BE2C (cell line): ENCODE results near the gene NRXN3.

Experiments
- DNase-seq: peaks from one replicate; pipeline ENCODE4 v3.0.0-alpha.2; 2020
- H3K27me3 ChIP-seq: fragments of 250-450 bp; sonication (Bioruptor Pico); 2 replicates; pipeline ENCODE4 v1.5.1; 2020; ENCODE audit warnings: mild to moderate bottlenecking
- H3K36me3 ChIP-seq: fragments of 250-450 bp; sonication (Bioruptor Pico); 2 replicates; pipeline ENCODE4 v1.5.1; 2020; ENCODE audit warnings: mild to moderate bottlenecking
- H3K4me1 ChIP-seq: fragments of 250-450 bp; sonication (Bioruptor Pico); 2 replicates; pipeline ENCODE4 v1.5.1; 2020
- H3K4me3 ChIP-seq: 2 replicates; pipeline ENCODE4 v1.5.1; 2011; ENCODE audit warnings: low read depth, low read length
- H3K9me3 ChIP-seq: fragments of 250-450 bp; sonication (Bioruptor Pico); 2 replicates; pipeline ENCODE4 v1.5.1; 2020
- TF ChIP-seq, protein P1 (sequence below): IDR thresholded peaks from 2 replicates; pipeline ENCODE4 v1.5.1; 2012; ENCODE audit warnings: mild to moderate bottlenecking, low read depth, low read length

NRXN3 gene

DNA sequence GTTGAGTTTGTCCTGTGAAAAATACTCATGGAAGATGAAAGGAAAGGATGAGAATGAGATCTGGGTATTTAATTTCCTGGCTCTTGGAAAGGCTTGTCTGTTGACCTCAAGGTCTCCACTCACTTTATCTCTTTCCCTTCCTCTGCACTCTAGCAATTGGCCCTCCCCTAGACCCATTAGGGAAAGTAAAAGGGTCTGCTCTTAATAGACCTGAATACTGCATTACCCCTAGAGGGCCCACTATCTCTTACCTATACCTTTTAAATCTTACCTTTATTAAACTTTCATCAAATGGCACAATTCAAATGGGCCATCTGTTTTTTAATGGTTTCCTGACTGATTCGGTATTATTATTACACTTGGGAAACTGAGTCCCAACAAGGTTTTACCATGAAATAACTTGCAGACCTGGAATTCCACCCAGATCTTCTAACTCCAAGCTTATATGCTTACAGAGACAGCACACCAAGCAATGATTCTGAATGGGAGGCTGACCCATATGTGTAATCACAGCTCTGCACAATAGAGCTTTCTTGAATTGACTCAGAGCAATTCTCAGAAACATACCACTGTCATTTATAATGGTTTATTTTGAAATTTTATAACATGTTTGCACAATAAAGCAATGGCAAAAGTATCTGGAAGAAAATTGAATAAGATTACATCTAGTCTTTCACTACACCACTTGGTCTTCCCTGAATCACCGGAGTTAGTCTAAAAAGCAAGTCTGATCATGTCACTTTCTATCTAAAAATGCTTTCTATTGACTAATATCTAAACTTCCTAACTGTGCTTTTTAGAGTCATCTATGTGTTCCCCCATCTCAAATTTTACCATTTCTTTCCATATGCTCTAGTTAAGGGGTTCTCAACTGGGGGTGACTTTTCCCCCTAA, 618.5 kb downstream of the NRXN3 start:
- no peaks in the 10 kb centered on the region for H3K9me3 ChIP-seq
- no peak for DNase-seq
- no peaks in the 10 kb centered on the region for H3K36me3 ChIP-seq
- H3K4me3 ChIP-seq = no peak overlapping the region
- H3K4me1 ChIP-seq = no peaks in the 10 kb centered on the region
- TF ChIP-seq, protein P1, sequence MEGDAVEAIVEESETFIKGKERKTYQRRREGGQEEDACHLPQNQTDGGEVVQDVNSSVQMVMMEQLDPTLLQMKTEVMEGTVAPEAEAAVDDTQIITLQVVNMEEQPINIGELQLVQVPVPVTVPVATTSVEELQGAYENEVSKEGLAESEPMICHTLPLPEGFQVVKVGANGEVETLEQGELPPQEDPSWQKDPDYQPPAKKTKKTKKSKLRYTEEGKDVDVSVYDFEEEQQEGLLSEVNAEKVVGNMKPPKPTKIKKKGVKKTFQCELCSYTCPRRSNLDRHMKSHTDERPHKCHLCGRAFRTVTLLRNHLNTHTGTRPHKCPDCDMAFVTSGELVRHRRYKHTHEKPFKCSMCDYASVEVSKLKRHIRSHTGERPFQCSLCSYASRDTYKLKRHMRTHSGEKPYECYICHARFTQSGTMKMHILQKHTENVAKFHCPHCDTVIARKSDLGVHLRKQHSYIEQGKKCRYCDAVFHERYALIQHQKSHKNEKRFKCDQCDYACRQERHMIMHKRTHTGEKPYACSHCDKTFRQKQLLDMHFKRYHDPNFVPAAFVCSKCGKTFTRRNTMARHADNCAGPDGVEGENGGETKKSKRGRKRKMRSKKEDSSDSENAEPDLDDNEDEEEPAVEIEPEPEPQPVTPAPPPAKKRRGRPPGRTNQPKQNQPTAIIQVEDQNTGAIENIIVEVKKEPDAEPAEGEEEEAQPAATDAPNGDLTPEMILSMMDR = no peak
- H3K27me3 ChIP-seq = no peaks in the 10 kb centered on the region

DNA sequence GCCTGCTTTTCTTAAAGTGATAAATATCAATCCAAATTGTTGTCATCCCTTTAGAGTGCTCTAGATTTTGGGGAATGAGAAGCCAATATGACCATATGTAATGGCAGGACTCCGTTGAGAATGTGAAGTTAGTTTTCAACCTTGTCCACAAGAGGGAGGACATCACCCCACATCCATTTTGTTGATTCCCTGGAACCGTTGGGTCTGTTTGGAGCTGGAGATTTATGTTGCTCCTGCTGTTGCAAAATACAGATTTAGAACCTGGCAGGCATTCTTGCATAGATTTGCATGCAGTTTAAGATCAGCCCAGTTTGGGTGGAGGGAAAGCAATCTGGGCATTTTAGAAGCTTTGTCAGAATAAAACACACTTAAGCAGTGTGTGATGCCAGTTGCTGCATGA, 620.1 kb downstream of the NRXN3 start:
- Histone ChIP-seq H3K36me3 (no peaks in the 10 kb centered on the region), H3K4me3 (no peak overlapping the region), H3K9me3 (no peaks in the 10 kb centered on the region), H3K4me1 (no peaks in the 10 kb centered on the region), H3K27me3 (no peaks in the 10 kb centered on the region)
- TF ChIP-seq, protein P1 = no peak
- DNase-seq = no peak

DNA sequence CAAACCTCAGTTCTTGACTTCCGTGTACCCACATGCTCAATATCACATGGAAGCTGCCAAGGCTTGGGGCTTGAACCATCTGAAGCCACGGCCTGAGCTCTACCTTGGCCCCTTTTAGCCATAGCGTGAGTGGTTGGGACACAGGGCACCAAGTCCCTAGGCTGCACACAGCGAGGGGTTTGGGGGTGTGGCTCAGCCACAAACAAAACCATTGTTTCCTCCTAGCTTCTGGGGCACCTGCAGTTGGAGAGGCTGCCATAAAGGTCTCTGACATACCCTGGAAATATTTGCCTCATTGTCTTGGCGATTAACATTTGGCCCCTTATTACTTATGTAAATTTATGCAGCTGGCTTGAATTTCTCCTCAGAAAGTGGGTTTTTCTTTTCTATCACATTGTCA, 628.6 kb downstream of the NRXN3 start:
- DNase-seq = no peak
- no peaks in the 10 kb centered on the region for H3K4me1 ChIP-seq
- TF ChIP-seq, protein P1 = no peak

DNA sequence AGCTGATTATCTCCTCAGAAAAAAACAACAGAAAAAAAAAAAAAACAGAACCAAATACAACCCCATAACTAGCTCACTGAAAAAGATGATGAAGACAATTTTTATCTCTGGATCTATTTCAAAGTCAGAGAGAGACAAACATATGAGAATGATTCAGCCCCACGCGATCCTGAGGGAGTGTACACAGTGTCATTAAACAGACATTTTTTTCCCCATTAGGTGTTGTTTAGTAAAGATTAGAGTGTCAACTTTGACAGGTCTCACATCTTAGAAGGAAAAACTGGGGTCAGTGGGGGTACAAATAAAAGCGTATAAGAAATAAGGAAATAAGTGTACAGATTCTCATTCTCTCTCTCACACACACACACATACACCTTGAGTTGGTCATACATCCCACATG, 635.4 kb downstream of the NRXN3 start:
- DNase-seq = no peak
- no peak overlapping the region for H3K4me3 ChIP-seq
- no peaks in the 10 kb centered on the region for H3K27me3 ChIP-seq

More for the DNA sequence above, 628.6 kb downstream of the NRXN3 start:
- Histone ChIP-seq H3K4me3 (no peak overlapping the region), H3K36me3 (no peaks in the 10 kb centered on the region), H3K27me3 (no peaks in the 10 kb centered on the region), H3K9me3 (no peaks in the 10 kb centered on the region)

DNA sequence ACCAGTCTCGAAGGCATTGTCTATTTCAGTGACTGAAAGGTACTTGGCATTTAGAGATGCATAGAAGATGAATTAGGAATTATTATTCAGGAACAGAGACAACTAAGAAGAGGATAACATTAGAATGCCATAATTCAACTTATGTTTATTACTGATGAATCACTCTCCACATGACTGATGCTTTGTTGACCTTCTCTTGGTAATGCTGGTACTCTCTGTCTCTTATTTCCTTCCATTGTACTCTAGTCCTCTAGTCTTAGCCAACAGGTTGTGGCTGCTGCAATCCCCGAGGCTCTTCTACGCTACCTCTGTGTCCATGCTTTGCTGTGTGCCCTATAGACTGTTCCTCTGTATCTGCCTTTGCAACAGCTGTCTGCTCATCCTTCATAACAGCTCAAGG, 652.9 kb downstream of the NRXN3 start:
- Histone ChIP-seq H3K4me1 (no peaks in the 10 kb centered on the region), H3K9me3 (no peaks in the 10 kb centered on the region), H3K36me3 (no peaks in the 10 kb centered on the region), H3K4me3 (no peak overlapping the region), H3K27me3 (no peaks in the 10 kb centered on the region)
- no peak for DNase-seq
- TF ChIP-seq, protein P1 = no peak

More for the DNA sequence above, 635.4 kb downstream of the NRXN3 start:
- H3K9me3 ChIP-seq = no peaks in the 10 kb centered on the region
- no peaks in the 10 kb centered on the region for H3K36me3 ChIP-seq
- TF ChIP-seq, protein P1 = no peak
- no peaks in the 10 kb centered on the region for H3K4me1 ChIP-seq

DNA sequence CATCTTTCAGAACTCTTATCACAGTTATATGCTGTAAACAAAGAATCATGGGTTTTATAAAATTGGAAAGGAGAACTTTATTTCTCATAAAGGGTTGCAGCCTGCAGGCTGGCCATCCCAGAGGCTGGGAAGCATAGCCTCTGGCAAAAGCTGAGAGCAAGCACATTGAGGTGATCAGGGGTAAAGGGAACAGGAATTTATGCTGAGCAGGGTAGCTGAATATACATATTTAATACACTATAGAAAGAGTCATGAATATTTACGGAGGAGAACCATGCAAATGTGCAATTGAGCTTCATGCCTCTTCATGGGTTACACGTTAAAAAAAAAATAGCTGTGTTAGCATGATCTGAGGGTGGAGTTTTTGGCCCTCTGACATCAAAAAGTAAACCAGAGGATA, 653.3 kb downstream of the NRXN3 start:
- Histone ChIP-seq H3K4me1 (no peaks in the 10 kb centered on the region), H3K9me3 (no peaks in the 10 kb centered on the region), H3K27me3 (no peaks in the 10 kb centered on the region), H3K4me3 (no peak overlapping the region), H3K36me3 (no peaks in the 10 kb centered on the region)
- TF ChIP-seq, protein P1 = no peak
- DNase-seq = no peak
